RKO (cell line): ENCODE results near the gene ACAP1.
A peak's percentile ranks its signal among the peaks of the same experiment; 100 is the strongest.
"Not testable (repeated sequence)": the region's sequence is repeated elsewhere in the genome, so short reads cannot be mapped to it uniquely, and the experiment has no call there.

Source experiments
- DNase-seq: peaks from one replicate; pipeline ENCODE4 v3.0.0-alpha.2; 2016; ENCODE audit warnings: low spot score

Gene ACAP1

DNA sequence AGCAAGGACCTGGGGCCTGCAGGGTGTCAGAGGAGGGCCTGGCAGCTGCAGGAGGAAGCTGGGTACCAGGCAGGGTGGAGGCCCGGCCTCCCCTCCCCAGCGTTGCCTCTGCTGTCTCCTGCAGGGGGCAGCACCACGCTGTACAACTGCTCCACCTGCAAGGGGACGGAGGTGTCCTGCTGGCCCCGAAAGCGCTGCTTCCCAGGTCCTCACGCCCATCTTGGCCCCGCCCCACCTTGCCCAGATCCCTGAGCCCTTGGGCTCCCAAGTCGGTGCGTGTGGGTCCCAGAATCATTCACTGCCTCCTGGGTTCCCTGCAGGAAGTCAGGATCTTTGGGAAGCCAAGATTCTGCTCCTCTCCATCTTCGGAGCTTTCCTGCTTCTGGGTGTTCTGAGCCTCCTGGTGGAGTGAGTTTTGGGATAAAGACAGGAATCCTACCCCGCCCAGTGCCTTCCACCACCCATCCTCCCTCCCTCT is 19.8 kb downstream of the ACAP1 start:
- DNase-seq = peak; percentile 59

DNA sequence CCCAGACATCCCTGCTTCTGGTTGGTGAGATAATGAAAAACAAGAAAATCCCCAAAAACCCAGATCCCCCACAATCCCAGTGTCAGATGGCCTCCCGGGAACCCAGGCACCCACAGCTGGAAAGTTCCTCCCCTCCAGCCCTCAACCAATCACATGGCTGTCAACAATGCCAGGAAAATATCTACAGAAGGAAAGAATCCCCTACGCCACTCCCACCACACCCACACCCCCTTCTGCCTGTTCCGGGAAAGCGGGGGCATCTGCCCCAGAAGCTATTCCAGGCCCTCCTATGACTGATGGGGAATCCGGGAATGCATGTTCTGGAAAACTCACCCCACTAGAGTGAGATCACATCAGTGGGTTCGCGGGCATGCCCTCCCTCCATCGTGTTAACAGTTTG is 20.4 kb downstream of the ACAP1 start:
- DNase-seq = no peak

DNA sequence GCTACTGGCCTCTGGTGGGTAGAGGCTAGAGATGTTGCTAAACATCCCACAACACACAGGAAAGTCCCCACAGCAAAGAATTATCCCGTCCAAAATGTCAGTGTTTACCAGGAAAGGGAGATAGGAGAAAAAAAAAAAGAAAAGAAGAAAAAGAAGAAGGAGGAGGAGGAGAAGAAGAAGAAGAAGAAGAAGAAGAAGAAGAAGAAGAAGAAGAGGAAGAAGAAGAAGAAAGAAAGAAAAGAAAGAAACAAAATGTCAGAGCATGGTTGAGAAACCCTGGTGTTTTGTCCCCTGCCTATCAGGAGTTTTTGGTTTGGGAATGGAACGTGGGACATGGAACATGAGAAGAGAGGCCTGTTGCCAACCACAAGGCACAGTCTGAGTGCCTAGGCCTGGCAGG is 21.1 kb downstream of the ACAP1 start:
- DNase-seq = no peak

DNA sequence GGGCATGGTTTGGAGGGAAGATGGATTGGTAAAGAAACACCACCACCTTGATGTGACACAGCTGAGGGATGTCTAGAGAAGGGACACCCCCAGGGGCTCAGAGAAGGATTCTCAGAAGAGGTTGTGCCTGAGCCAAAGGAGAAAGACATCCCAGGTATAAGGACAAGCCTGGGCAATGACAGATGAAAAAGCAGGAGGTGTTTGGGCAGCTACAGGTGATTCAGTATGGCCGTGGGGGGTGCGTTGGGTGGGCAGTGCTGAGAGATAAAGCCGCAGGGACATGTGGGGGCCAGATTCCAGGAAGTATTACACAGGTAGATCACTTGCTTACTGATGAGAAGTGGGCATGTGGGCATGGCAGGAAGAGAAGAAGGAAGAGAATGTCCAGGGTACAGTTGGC is 25.6 kb downstream of the ACAP1 start:
- no peak for DNase-seq

DNA sequence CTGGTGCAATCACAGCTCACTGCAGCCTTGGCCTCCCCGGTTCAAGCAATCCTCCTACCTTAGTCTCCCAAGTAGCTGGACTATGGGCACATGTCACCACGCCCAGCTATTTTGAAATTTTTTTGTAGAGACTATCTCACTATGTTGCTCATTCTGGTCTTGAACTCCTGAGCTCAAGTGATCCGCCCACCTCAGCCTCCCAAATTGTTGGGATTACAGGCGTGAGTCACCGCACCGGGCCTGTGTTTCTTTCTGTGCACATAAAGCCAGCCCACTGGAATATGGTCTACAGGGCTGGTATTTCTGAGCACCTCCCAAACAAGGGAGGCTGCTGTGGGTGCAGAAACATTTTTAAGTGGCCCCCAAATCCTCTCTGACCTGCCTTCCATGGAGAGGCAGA is 27.0 kb downstream of the ACAP1 start:
- no peak for DNase-seq

DNA sequence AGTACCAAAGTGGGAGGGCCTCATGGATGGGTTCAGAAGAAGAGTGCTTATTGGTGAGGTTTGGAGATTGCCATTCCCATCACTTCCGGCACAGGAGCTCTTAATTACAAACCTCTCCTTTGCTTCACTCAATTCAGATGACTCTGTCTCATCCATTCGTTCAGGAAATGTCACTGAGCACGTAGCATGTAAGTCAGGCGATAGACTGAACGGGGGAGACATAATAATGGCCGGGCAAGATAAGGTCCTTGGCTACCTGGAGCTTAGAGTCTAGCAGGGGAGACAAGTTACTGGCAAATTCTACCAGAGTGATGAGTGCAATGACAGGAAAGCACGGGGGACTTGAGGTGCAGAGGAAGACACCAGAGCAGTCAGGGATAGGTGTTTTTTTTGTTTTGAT is 29.6 kb downstream of the ACAP1 start:
- DNase-seq = not testable (repeated sequence)

DNA sequence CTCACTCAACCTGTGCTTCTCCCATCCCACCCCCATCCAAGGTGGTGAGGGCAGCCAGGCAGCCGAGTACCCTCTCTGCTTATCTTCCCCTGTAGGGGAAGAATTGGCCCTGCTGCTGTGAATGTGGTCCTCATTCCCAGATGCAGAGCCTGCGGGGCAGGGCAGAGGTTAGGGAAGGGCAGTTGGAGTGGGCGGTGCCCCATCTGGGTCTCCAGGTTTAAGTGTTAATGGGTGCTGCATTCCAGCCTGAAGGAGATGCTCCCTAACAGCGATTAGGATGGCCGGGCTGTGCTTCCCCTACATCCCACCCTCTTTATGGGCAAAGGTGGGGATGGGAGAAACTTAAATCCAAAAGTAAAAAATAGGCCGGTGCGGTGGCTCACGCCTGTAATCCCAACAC is 30.8 kb downstream of the ACAP1 start:
- DNase-seq = no peak

DNA sequence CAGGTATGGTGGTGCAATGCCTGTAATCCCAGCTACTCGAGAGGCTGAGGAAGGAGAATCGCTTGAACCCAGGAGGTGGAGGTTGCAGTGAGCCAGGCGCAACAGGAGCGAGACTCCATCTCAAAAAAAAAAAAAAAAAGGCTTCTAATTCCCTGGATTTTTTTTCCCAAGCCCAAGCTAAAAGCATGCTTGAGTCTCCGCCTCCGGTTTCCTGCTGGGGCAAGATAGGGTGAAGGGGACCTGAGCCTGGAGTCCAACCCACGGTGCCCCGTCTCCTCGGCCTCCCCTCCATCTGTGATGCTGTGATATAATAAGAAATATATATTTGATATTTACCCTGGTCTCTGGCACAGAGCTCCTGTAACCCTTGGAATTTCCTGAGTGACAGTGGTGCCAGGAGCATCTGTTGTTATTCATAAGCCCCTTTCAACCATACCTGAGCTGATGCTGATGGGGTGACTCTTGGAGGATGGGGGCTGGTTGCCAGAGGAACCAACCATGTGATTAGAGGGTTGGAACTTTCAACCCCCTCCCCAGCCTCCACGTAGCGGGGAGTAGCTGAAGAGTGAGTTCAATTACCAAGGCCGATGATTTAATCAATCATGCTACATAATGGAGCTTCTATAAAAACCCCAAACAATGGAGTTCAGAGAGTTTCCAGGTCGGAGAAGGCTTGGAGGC is 31.7 kb downstream of the ACAP1 start:
- DNase-seq = no peak

DNA sequence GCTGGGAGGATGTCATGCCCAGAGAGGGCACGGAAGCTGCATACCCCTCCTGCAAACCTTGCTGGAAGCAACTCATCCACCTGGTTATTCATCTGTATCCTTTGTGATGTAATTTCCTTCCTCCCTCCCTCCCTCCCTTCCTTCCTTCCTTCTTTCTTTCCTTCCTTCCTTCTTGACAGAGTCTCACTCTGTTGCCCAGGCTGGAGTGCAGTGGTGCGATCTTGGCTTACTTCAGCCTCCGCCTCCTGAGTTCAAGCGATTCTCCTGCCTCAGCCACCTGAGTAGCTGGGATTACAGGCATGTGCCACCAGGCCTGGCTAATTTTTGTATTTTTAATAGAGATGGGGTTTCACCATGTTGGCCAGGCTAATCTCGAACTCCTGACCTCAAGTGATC is 32.3 kb downstream of the ACAP1 start:
- not testable (repeated sequence) for DNase-seq

DNA sequence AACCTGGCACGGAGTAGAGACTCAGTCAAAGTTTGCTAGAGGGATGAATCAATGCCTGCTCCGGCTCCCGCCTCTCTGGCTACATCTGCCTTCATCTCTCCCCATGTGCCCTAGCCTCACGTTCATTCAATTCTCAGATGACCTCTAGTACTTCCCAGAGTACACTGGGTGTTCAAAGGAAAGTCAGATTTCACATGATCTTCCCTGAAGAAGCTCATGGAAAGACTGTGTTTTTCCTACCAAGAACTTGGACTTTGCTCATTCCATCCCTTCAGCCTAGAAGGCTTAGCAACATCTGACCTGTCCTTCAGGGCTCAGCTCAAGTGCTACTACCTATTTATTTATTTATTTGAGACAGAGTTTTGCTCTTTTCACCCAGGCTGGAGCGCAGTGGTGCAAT is 33.5 kb downstream of the ACAP1 start:
- DNase-seq = no peak

DNA sequence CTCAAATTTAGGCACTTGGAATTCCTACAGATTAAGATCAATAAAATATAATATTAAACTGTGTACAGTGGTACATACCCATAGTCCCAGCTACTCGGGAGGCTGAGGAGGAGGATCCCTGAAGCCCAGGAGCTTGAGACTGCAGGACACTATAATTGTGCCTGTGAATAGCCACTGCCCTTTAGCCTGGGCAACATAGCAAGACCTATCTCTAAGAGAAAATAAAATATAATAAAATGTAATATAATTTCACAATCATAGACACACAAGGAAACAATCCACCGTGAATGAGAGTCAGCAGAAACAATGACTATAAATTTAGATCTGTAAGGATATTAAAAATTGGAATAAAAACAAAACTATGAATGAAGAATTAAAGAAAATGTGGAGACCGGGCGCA is 34.5 kb downstream of the ACAP1 start:
- DNase-seq = no peak

DNA sequence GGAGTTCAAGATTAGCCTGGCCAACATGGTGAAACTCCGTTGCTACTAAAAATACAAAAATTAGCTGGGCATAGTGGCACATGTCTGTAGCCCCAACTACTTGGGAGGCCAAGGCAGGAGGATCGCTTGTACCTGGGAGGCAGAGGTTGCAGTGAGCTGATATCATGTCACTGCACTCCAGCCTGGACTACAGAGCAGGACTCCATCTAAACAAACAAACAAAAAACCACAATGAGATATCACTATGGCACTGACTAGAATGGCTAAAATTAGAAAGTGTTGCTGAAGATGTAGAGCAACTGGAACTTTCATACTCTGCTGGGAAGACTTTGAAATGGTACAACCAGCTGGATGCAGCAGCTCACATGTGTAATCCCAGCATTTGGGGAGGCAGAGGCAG is 38.0 kb downstream of the ACAP1 start:
- no peak for DNase-seq

DNA sequence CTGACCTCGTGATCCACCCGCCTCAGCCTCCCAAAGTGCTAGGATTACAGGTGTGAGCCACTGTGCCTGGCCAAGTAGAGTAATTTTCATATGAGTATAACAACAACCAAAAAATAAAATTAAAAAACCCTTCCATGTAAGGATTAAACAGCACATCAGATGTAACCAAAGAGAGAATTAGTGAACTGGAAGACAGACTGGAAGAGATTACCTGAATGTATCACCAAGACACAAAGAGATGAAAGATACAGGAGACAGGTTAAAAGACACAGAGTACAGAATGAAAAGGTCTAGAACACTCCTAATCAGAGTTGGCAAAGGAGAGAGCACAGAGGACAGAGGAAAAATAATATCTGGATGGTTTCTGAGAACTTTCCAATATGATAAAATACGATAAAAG is 42.8 kb downstream of the ACAP1 start:
- DNase-seq = no peak

DNA sequence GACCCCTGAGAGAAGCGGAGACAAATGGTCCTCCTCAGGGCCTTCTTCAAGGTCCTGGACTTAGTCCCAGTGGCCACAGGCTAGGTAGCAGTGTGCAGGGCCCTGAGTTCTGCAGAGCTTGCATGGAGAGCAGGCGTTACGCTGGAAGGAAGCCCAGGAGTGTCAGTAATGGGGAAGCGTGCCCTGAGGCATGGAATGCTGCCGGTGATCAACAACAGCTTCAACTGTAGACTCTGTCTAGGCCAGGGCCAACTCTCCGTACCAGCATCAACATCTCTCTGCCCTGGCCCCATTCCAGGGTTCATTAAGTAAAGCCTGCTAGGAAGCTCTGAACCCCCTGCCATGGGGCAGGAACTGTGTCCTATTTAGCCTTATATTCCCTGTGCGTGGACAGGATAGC is 44.0 kb downstream of the ACAP1 start:
- DNase-seq = no peak

DNA sequence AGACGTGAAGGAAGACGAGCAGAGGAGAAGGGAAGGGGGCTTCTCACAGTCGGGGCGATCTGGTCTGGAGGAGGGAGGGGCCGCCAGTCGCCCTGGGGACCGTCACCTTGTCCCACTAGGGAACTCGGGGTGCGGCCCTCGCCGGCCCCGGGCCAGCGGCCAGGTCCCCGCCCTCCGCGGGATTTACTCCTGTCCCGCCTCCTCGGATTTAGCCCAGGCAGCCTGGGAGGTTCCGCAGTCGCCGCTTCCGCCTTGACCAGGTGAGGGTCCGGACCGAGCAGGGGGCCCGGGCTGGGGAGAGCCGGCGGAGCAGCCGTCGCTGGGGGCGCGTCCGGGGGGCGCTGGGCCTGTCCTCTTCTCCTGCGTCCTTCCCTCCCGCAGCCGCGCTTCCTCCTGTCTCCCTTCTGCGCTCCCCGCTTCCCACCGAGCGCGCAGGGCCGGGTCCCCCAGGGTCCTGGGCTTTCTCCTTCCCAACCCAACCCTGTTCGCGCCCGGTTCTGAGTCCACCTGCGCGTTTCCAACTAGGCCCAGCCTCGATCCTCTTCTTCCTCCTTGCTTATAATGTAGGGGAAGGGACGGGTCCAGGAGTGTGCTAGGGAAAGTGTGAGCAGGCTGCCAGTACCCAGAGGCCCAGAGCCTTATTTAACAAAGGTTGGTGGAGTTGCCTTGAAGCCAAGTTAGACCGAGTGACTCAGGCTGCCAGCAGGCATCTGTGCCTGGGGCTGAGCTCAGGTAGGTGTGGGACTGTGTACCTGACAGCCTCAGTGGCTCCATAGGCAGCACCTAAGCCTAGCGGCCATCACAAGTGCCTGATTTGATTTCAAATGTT is 44.7 kb downstream of the ACAP1 start, which contains the start of gene TNK1:
TNK1 (plus strand) TSS at position 235 of the 829 bp plus-strand sequence. CDS start 1,838 bp downstream, outside the sequence.
- peak; percentile 55 for DNase-seq

DNA sequence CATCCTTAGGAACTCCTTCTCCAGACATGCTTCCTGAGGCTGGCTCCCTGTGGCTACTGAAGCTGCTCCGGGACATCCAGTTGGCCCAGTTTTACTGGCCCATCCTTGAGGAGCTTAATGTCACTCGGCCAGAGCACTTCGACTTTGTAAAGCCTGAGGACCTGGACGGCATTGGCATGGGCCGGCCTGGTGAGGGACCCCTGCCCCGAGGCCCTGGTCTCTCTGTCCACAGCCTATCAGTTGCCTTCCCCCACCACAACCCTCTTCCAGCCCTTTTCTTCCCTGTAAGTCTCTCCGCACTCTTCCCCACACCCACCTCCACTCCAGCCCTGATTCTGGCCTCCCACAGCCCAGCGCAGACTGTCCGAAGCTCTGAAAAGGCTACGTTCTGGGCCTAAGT is 46.6 kb downstream of the ACAP1 start:
- DNase-seq = no peak

DNA sequence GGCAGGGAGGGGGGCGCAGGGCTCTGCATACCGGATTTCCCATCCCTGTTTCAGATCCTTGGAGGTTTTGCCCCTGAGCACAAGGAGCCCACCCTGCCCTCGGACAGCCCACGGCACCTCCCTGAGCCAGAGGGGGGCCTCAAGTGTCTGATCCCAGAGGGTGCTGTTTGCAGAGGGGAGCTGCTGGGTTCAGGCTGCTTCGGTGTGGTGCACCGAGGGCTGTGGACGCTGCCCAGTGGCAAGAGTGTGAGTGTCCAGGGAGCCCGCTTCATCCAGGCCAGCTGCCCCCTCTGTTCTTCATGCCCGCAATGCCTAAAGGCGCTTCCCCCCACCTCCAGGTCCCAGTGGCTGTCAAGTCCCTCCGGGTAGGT is 47.0 kb downstream of the ACAP1 start:
- no peak for DNase-seq

DNA sequence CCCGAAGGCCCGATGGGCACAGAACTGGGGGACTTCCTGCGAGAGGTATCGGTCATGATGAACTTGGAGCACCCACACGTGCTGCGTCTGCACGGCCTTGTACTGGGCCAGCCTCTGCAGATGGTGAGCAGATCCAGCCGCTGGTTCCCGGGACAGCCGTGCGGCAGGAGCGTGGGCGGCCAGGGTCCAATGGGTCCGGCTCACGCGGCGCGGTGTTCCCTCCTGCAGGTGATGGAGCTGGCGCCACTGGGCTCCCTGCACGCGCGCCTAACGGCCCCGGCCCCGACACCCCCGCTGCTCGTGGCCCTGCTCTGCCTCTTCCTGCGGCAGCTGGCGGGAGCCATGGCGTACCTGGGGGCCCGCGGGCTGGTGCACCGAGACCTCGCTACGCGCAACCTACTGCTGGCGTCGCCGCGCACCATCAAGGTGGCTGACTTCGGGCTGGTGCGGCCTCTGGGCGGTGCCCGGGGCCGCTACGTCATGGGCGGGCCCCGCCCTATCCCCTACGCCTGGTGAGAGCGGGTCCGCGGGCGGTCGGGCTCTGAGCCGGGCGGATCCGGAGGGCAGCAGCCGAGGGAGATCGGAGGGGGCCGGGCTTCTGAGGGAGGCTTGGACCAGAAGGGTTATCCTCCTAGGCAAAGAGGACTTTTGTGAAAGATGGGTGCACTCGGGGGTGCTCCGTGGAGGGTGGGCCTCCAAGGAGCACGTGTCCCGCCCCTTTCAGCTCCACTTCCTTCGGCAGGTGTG is 47.6 kb downstream of the ACAP1 start:
- DNase-seq = no peak

DNA sequence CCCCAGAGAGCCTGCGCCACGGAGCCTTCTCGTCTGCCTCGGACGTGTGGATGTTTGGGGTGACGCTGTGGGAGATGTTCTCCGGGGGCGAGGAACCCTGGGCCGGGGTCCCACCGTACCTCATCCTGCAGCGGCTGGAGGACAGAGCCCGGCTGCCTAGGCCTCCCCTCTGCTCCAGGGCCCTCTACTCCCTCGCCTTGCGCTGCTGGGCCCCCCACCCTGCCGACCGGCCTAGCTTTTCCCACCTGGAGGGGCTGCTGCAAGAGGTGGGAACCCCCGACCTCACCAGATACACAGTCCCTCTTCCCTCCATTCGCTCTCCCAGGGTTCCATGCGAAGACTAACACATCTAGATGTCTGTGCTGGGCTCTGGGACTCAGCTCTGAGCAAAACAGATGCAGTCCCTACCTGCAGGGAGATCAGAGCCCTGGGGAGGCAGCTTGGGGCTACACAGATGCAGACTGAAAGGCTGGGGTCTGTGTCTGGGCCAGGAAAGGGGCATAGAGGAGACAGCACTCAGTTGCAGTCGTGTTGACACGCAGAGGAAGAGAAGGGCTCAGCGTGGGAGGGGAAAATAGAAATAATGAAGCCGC is 48.3 kb downstream of the ACAP1 start:
- DNase-seq = no peak

DNA sequence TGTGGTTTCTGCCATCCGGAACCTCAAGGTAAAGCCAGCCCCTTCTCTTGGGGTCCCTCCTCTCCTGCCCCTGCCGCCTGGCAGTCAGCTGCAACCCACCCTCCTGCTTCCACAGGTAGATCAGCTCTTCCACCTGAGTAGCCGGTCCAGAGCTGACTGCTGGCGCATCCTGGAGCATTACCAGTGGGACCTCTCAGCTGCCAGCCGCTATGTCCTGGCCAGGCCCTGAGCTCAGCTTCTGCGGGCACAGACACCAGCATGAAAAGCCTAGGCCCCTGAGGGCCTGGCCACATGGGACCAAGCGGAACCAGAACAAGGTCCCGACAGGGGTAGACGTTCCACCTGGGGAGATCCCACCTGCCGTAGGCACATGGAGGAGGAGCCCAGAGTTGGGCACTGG is 52.5 kb downstream of the ACAP1 start:
- no peak for DNase-seq

DNA sequence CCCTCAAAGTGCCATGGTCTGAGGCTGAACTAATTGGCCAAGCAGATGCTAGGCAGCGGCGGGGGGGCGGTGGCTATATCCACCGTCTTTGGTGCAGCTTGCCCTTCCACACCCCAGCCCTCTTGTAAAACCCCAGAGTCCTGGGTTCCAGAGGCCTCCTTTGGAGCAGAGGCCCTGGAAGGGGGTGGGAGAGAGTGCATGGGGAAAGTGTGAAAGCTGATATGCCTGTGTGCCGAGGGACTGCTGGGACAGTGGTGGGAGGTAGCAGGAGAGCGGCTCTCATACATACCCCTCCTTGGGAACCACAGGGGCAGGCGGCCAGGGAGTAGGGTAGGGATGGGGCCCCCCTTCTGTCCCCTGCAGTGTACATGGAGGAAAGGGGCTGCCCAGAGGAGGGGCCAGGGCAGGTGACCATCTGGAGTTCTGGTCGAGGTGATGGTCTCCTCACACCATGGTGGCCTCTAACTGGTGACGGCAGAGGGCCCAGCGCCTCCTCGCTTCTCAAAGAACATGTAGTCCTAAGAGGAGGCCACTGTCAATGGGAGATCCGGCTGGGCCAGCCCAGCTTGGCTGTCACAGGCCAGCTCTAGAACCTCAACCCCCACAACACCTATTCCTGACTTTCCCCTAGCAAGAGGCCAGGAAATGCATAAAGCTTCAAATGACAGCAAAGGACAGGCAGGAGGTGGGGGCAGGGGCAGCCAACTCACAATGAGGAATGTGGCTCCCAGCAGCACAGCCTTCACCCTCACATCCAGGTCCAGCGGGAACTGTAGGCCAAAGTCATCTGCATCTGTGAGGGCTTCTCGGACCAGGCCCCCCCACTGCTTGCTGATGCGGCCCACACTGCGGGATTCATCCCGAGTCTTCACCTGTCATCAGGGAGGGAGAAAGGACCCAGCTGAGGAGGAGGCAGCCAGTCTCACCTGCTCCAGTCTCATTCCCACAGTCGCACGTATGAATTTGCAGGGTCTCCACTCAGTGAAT is 53.9 kb downstream of the ACAP1 start:
- no peak for DNase-seq
